HepG2 (cell line): ENCODE results near the gene UBB. TPM values are rescaled to one million over a fixed set of nuclear protein-coding genes. Genes with fewer than 3 reads are reported as not detected.

Experiments
- ATAC-seq: fragments of 200-7000 bp; cut with Tn5 transposase; 3 replicates; pipeline ENCODE4 v1.9.1; 2020; ENCODE audit warnings: mild to moderate bottlenecking, moderate library complexity
- BruUV-seq: library from RNA; stranded (reverse); fragments of 400-500 nt; replicated peaks from 2 replicates; lab custom pipeline; 2021; lab: Mats Ljungman, UMichigan
- CTCF ChIA-PET: fragments of 300-600 bp; formaldehyde crosslinking; extraction: SDS; loops from one replicate; lab custom pipeline; 2021; ENCODE audit warnings: low total read pairs, inconsistent platforms, low intra/inter-chr PET ratio; lab: Yijun Ruan, JAX
- POLR2A ChIA-PET: fragments of 350-600 bp; sonication (Branson Sonifier 250); formaldehyde crosslinking; loops from one replicate; lab custom pipeline; 2020; ENCODE audit warnings: antibody characterized with exemption, inconsistent platforms; lab: Yijun Ruan, JAX
- DNase-seq: peaks from one replicate; pipeline ENCODE4 v3.0.0-alpha.2; 2015; ENCODE audit warnings: low spot score
- FAIRE-seq: peaks from 3 replicates; lab custom pipeline; 2011; peaks lifted over from hg19 to GRCh38; lab: Jason Lieb, UNC
- H2AFZ ChIP-seq: one replicate; pipeline ENCODE4 v1.6.1; 2011; ENCODE audit warnings: low read length, inconsistent platforms
- H3K27ac ChIP-seq: fragments of 300-600 bp; 3 replicates; pipeline ENCODE4 v1.8.0; 2011; ENCODE audit warnings: mixed run types, mild to moderate bottlenecking, mixed read lengths, low read length, inconsistent platforms; ENCODE audit not compliant: insufficient read depth; ENCODE audit errors: extremely low read length
- H3K27me3 ChIP-seq, 2 experiments: fragments of 200-600 bp in 1 of 2; 2 replicates in 1 of 2; 3 replicates in 1 of 2; pipeline versions ENCODE4 v1.6.0 to v1.8.0; 2011; ENCODE audit warnings: low read length in 2 of 2, mild to moderate bottlenecking in 2 of 2, moderate library complexity in 2 of 2, inconsistent platforms in 1 of 2; ENCODE audit not compliant: insufficient read depth in 2 of 2, control insufficient read depth in 1 of 2
- H3K36me3 ChIP-seq, 2 experiments: fragments of 200-600 bp in 1 of 2; replicated peaks in 1 of 2; 2 replicates in 1 of 2; 3 replicates in 1 of 2; pipeline versions ENCODE4 v1.5.1 to v1.8.0; 2011; ENCODE audit warnings: low read length in 2 of 2, inconsistent platforms in 1 of 2; ENCODE audit not compliant: insufficient read depth in 2 of 2, control insufficient read depth in 1 of 2
- H3K4me1 ChIP-seq: 2 replicates; pipeline ENCODE4 v1.5.1; 2012; ENCODE audit warnings: low read length, inconsistent platforms; ENCODE audit not compliant: insufficient read depth
- H3K4me2 ChIP-seq: 2 replicates; pipeline ENCODE4 v1.6.0; 2011; ENCODE audit warnings: low read depth, low read length, inconsistent platforms
- H3K4me3 ChIP-seq, 3 experiments: fragments of 200-600 bp in 1 of 3; sonication (generic), shearing (Covaris generic) in 1 of 3; replicated peaks in 1 of 3; 2 replicates each; pipeline ENCODE4 v1.5.1; 2011 to 2016; ENCODE audit warnings: low read length in 3 of 3, inconsistent platforms in 2 of 3, low read depth in 2 of 3, mild to moderate bottlenecking in 2 of 3, control low read depth in 1 of 3, mixed read lengths in 1 of 3; ENCODE audit not compliant: insufficient read depth in 1 of 3
- H3K79me2 ChIP-seq: one replicate; pipeline ENCODE4 v1.6.1; 2011; ENCODE audit warnings: low read length, inconsistent platforms; ENCODE audit not compliant: insufficient read depth
- H3K9ac ChIP-seq: 2 replicates; pipeline ENCODE4 v1.6.0; 2011; ENCODE audit warnings: mild to moderate bottlenecking, low read depth, low read length, inconsistent platforms; ENCODE audit not compliant: insufficient read depth
- H3K9me3 ChIP-seq: 2 replicates; pipeline ENCODE4 v1.5.1; 2012; ENCODE audit warnings: mild to moderate bottlenecking, low read length
- H4K20me1 ChIP-seq: 2 replicates; pipeline ENCODE4 v1.6.0; 2011; ENCODE audit warnings: inconsistent platforms, mild to moderate bottlenecking, low read length, moderate library complexity; ENCODE audit not compliant: insufficient read depth
- CC2D1A ChIP-seq: sonication (generic); formaldehyde crosslinking; IDR thresholded peaks from 2 replicates; pipeline ENCODE4 v1.8.1; 2023; ENCODE audit warnings: mild to moderate bottlenecking, missing genetic modification reagents
- CREBL2 ChIP-seq: sonication (generic); formaldehyde crosslinking; IDR thresholded peaks from 2 replicates; pipeline ENCODE4 v1.8.1; 2023; ENCODE audit warnings: missing genetic modification reagents, mild to moderate bottlenecking, borderline replicate concordance
- DBP ChIP-seq: sonication (generic); formaldehyde crosslinking; IDR thresholded peaks from 2 replicates; pipeline ENCODE4 v1.4.0; 2020; ENCODE audit warnings: missing genetic modification reagents; ENCODE audit errors: not compliant biosample characterization
- EZH2 ChIP-seq: conservative IDR thresholded peaks from 2 replicates; pipeline ENCODE4 v1.6.1; 2012; ENCODE audit warnings: mild to moderate bottlenecking, low read depth, low read length, moderate library complexity
- FOXA3 ChIP-seq: IDR thresholded peaks from 2 replicates; pipeline ENCODE4 v1.6.1; 2016; ENCODE audit warnings: missing genetic modification reagents, missing compliant biosample characterization
- GATAD1 ChIP-seq: IDR thresholded peaks from 2 replicates; pipeline ENCODE4 v1.6.1; 2016; ENCODE audit warnings: missing genetic modification reagents, missing compliant biosample characterization
- GTF2F1 ChIP-seq: fragments of 150-350 bp; IDR thresholded peaks from 2 replicates; pipeline ENCODE4 v1.6.1; 2014; ENCODE audit warnings: low read length
- HNRNPK ChIP-seq: fragments of 200-400 bp; formaldehyde crosslinking; IDR thresholded peaks from 2 replicates; pipeline ENCODE4 v1.6.1; 2018; ENCODE audit warnings: low read length, low read depth, moderate library complexity, mild to moderate bottlenecking; ENCODE audit not compliant: poor library complexity, severe bottlenecking
- NR0B2 ChIP-seq: sonication (generic); formaldehyde crosslinking; IDR thresholded peaks from 2 replicates; pipeline ENCODE4 v1.4.0; 2020; ENCODE audit warnings: mild to moderate bottlenecking, missing genetic modification reagents
- PCBP1 ChIP-seq: fragments of 200-400 bp; formaldehyde crosslinking; IDR thresholded peaks from 2 replicates; pipeline ENCODE4 v1.6.1; 2017; ENCODE audit warnings: mild to moderate bottlenecking, low read depth, low read length, borderline replicate concordance
- POLR2A ChIP-seq, 2 experiments: IDR thresholded peaks; 2 replicates each; pipeline ENCODE4 v1.6.1; 2011; ENCODE audit warnings: low read depth in 2 of 2, low read length in 2 of 2, mild to moderate bottlenecking in 1 of 2, moderate library complexity in 1 of 2; ENCODE audit not compliant: insufficient read depth in 1 of 2
- RELA ChIP-seq: sonication (generic); formaldehyde crosslinking; IDR thresholded peaks from 2 replicates; pipeline ENCODE4 v1.4.0; 2020; ENCODE audit warnings: missing genetic modification reagents
- SALL2 ChIP-seq: sonication (generic); formaldehyde crosslinking; IDR thresholded peaks from 2 replicates; pipeline ENCODE4 v1.8.1; 2023; ENCODE audit warnings: mild to moderate bottlenecking, missing genetic modification reagents, inconsistent platforms
- TAF1 ChIP-seq: sonication (generic); formaldehyde crosslinking; IDR thresholded peaks from 2 replicates; pipeline ENCODE4 v1.4.0; 2020; ENCODE audit warnings: missing genetic modification reagents
- TBX3 ChIP-seq: fragments of 450-650 bp; IDR thresholded peaks from 2 replicates; pipeline ENCODE4 v1.6.1; 2017; ENCODE audit warnings: antibody characterized with exemption, mild to moderate bottlenecking, inconsistent platforms, borderline replicate concordance
- TEAD3 ChIP-seq: optimal IDR thresholded peaks from 2 replicates; pipeline ENCODE3; 2016; ENCODE audit warnings: borderline replicate concordance
- ZNF101 ChIP-seq: sonication (generic); formaldehyde crosslinking; IDR thresholded peaks from 2 replicates; pipeline ENCODE4 v1.4.0; 2020; ENCODE audit warnings: mild to moderate bottlenecking, low read depth, missing genetic modification reagents, borderline replicate concordance
- ZNF205 ChIP-seq: IDR thresholded peaks from 2 replicates; pipeline ENCODE4 v1.6.1; 2018; ENCODE audit warnings: missing biosample characterization, missing genetic modification reagents
- ZNF788 ChIP-seq: sonication (generic); formaldehyde crosslinking; IDR thresholded peaks from 2 replicates; pipeline ENCODE4 v1.5.0; 2020; ENCODE audit warnings: mild to moderate bottlenecking, missing genetic modification reagents, borderline replicate concordance
- WGBS: methylation state at CpG from one replicate; pipeline ENCODE4 v1.1.6; 2017; ENCODE audit warnings: low lambda C conversion rate; 5-methylcytosine and 5-hydroxymethylcytosine counted together
- in situ Hi-C: cut with HindIII; loops from 2 replicates; pipeline ENCODE4 v1.10.0; 2017; ENCODE audit warnings: low pct_unique_long_range_greater_than_20kb; ENCODE audit not compliant: extremely low pct_ligation_motif_present
- intact Hi-C: fragments of 100-400 bp; cut with micrococcal nuclease; formaldehyde crosslinking; loops from one replicate; pipeline ENCODE4 v1.10.0; 2022; ENCODE audit not compliant: unreplicated experiment
- polyA plus RNA-seq, 8 experiments: library from polyadenylated mRNA; depleted of rRNA in 3 of 8; stranded (reverse) in 7 of 8; unstranded in 1 of 8; fragments of >200 nt; fragmentation: Illumina TruSeq in 4 of 8; extraction: Trizol in 4 of 8; gene quantifications; 2 replicates each; pipeline versions ENCODE4 v1.2.1 to v1.2.3, GENCODE V29; 2011 to 2016; ENCODE audit warnings: low read depth in 4 of 8, missing spikeins in 1 of 8, mixed read lengths in 1 of 8; ENCODE audit not compliant: insufficient read depth in 1 of 8
- total RNA-seq, 5 experiments: library from RNA; depleted of rRNA; stranded (reverse); fragments of >200 nt; fragmentation: Illumina TruSeq; extraction: Trizol; gene quantifications; 2 replicates each; pipeline ENCODE4 v1.2.3, GENCODE V29; 2016; ENCODE audit warnings: low read depth in 1 of 5
- TF ChIP-seq, protein P1 (sequence below): sonication (generic); formaldehyde crosslinking; conservative IDR thresholded peaks from 2 replicates; pipeline ENCODE4 v1.8.0; 2022; ENCODE audit warnings: low read depth, missing genetic modification reagents
- TF ChIP-seq, protein P2 (sequence below): IDR thresholded peaks from 2 replicates; pipeline ENCODE4 v1.6.1; 2016; ENCODE audit warnings: missing compliant biosample characterization, missing genetic modification reagents, borderline replicate concordance

The UBB gene
- total and polyA plus RNA-seq, 2 of the 13 experiments (the other 11 are each of a cell fraction or from before 2014, with no cell fraction given): 1,130 to 2,066 TPM

DNA sequence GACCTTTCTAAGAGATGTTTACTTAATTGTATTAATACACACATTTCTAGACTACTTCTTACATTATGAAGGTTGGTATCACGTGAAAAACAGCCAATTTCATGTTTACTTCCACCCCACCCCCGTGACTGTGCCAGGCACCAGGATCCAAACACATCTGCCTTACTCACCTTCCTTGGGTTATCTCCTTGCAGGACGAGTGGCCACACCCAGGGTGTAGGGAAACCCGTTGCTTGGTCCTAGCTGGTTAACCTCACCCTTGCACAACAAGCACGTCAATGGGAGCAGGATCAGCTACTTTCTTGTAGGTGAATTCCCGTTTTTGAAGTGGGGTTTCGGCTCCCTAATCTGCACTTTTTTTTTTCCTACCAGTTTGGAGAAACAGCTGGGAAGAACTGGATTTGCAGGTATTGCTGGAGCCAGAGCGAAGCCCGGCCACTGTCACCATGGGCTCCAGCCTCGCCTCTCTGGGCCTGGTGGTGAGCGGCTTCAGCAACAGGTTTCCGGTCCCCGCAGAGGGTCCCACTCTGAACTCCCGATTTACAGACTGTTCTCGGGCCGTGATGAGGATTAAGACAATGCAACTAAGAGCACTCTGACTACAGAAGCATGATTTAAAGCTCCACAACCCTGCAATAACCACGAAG, 2.1 kb upstream of the UBB start:
- DNase-seq: no peak
- peak overlapping the region; percentile 74 for H3K4me2 ChIP-seq
- no peak for TF ChIP-seq PCBP1
- no peak for TF ChIP-seq POLR2A (IDR thresholded peaks at IDR 0.05; ENCODE audit: insufficient read depth in 1 of 2, low read depth in 2 of 2, low read length in 2 of 2)
- TF ChIP-seq HNRNPK: no peak
- no peak for TF ChIP-seq RELA
- TF ChIP-seq, protein P1, sequence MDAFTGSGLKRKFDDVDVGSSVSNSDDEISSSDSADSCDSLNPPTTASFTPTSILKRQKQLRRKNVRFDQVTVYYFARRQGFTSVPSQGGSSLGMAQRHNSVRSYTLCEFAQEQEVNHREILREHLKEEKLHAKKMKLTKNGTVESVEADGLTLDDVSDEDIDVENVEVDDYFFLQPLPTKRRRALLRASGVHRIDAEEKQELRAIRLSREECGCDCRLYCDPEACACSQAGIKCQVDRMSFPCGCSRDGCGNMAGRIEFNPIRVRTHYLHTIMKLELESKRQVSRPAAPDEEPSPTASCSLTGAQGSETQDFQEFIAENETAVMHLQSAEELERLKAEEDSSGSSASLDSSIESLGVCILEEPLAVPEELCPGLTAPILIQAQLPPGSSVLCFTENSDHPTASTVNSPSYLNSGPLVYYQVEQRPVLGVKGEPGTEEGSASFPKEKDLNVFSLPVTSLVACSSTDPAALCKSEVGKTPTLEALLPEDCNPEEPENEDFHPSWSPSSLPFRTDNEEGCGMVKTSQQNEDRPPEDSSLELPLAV (CRISPR knock-in tag): no peak
- TF ChIP-seq ZNF101 (CRISPR knock-in tag): no peak
- TF ChIP-seq EZH2: no peak
- TF ChIP-seq SALL2 (CRISPR knock-in tag): no peak
- TF ChIP-seq GATAD1 (CRISPR knock-in tag): peak; percentile 17; the same call in 1 of the 2 replicates
- TF ChIP-seq TAF1 (CRISPR knock-in tag): peak; percentile 32; the same call in 1 of the 2 replicates
- no peak for TF ChIP-seq GTF2F1
- no peak for TF ChIP-seq ZNF788
- TF ChIP-seq TBX3: no peak
- no peak for TF ChIP-seq NR0B2 (CRISPR knock-in tag)
- TF ChIP-seq, protein P2, sequence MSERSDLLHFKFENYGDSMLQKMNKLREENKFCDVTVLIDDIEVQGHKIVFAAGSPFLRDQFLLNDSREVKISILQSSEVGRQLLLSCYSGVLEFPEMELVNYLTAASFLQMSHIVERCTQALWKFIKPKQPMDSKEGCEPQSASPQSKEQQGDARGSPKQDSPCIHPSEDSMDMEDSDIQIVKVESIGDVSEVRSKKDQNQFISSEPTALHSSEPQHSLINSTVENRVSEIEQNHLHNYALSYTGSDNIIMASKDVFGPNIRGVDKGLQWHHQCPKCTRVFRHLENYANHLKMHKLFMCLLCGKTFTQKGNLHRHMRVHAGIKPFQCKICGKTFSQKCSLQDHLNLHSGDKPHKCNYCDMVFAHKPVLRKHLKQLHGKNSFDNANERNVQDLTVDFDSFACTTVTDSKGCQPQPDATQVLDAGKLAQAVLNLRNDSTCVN (CRISPR knock-in tag): no peak
- TF ChIP-seq CC2D1A (CRISPR knock-in tag): no peak
- no peak for TF ChIP-seq FOXA3 (CRISPR knock-in tag)
- TF ChIP-seq ZNF205 (CRISPR knock-in tag): no peak
- TF ChIP-seq CREBL2 (CRISPR knock-in tag): no peak
- no peak for TF ChIP-seq DBP
- TF ChIP-seq TEAD3 (CRISPR knock-in tag): peak; percentile 37

More for the DNA sequence above, 2.1 kb upstream of the UBB start:
- H3K4me3 ChIP-seq: peak overlapping the region in 1 of 3 experiments; percentile 40; a peak in 2 of 6 replicates
- peaks cover 18% of the 10 kb centered on the region for H3K79me2 ChIP-seq
- ATAC-seq: no peak
- no peaks in the 10 kb centered on the region; a peak in 1 of 5 replicates for H3K27me3 ChIP-seq
- CTCF ChIA-PET: no interaction called here
- in situ Hi-C loops: no loop called here
- H3K36me3 ChIP-seq: peaks cover 7 to 11% of the 10 kb centered on the region in 2 experiments; a peak in 3 of 5 replicates
- no peaks in the 10 kb centered on the region for H3K9me3 ChIP-seq
- POLR2A ChIA-PET: interaction anchor here (0.8 to 2.0 kb wide), 9 partner anchors 9 to 92 kb away, joined by 3 to 12 read pairs (median 4); partner anchors contain the start of gene CENPV
- peaks cover 21% of the 10 kb centered on the region for H4K20me1 ChIP-seq
- intact Hi-C loops: no loop called here
- no peak for FAIRE-seq
- peak overlapping the region; percentile 75 for H2AFZ ChIP-seq
- H3K4me1 ChIP-seq: peaks cover 61% of the 10 kb centered on the region
- BruUV-seq: no TSS peak
- peak overlapping the region; percentile 29 for H3K27ac ChIP-seq
- H3K9ac ChIP-seq: peak overlapping the region; percentile 44; the same call in 1 of the 2 replicates
- WGBS: 41% methylated on average over 17 of the region's 17 CpGs
